Measurements from ENCODE around the gene KIF5B.

Gene KIF5B

GRCh38 chr10:31961277-31962074 lies 94.7 kb downstream of the KIF5B start:
- no peak for DNase-seq (ENCODE audit: low read depth in 2 of 2)

GRCh38 chr10:31959461-31960173 lies 96.6 kb downstream of the KIF5B start:
- no peak for DNase-seq (ENCODE audit: low read depth in 2 of 2)
